SIG-M5 treated with dmso at 0.1 percent for 504 hours (cell line): ENCODE measurements around the gene CD14.
"Not testable (repeated sequence)": the region's sequence is repeated elsewhere in the genome, so short reads cannot be mapped to it uniquely, and the experiment has no call there.

Source experiments
- DNase-seq: peaks from one replicate; lab custom pipeline; 2025; ENCODE audit not compliant: unreplicated experiment; lab: John Stamatoyannopoulos, UW

Gene CD14

DNA sequence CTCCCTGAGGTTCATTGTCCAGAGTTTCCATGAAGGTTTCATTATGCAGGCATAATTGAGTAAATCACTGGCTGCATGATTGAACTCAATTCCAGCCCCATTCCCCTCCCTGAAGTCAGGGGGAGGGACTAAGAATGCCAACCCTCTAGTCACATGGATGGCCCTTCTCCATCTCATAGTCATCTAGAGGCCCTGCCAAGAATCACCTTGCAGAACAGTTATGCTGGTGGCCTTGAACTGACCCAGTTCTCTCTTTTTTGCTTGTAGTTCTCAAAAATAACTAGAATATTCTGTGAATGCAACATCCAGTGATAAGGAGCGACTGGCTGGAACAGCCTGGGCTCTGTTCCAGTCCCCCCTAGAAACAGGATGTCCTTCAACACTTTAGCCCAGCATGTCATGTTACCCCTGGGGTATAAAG lies 36.6 kb downstream of the CD14 start:
- DNase-seq, result no peak

DNA sequence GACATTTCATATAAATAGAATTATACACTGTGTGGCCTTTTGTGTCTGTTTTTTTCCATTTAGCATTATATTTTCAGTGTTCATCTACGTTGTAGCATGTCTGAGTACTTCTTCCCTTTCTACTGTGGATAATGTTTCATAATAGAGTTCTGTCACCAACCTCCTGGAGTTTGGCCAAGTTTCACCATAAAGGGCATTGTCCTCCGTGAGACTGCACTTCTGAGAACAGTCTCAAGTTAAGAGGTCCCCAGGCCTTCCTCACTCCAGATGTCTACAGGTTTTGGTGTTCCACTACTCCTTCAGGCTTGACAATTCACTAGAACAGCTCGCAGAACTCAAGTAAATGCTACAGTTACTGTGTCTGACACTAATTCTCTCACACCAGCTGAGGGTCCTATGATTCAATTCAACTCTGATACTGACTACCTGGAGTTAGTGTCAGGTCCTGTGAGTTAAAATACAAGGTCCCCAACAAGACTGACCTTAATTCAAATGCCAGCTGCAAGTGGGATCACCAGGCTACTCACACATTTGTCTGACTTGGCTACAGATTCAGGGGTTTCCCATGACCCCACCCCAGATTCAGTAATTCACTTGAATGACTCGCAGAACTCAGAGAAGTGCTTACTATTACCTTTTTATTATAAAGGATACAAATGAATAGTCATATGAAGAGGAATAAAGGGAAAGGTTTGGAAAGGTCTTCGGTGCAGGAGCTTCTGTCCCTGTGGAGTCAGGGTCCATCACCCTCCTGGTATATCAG lies 37.3 kb downstream of the CD14 start:
- peak; percentile 95 for DNase-seq

DNA sequence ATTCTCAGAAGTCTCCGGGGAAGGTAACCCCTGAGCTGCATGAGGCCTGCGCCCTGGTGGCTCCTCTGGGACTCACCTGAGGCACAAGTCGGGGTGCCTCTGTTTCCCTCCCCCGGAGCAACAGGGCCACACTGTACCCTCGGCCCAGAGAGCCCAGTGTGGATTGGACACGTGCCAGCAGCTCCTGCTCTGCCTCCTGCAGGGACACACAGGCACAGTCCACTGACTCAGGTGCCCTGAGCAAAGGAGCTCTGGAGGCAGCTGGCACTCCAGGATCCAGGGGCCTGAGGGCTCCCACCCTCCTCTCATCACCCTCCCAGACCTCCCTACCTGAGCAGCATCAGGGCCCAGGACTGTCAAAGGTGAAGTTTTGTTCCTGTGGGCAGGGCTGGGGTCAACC lies 38.8 kb downstream of the CD14 start:
- DNase-seq, result no peak

DNA sequence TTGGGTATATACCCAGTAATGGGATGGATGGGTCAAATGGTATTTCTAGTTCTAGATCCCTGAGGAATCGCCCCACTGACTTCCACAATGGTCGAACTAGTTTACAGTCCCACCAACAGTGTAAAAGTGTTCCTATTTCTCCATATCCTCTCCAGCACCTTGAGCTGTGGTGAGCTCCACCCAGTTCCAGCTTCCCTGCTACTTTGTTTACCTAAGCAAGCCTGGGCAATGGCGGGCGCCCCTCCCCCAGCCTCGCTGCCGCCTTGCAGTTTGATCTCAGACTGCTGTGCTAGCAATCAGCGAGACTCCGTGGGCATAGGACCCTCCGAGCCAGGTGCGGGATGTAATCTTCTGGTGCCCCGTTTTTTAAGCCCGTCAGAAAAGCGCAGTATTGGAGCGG lies 39.9 kb downstream of the CD14 start:
- not testable (repeated sequence) for DNase-seq

DNA sequence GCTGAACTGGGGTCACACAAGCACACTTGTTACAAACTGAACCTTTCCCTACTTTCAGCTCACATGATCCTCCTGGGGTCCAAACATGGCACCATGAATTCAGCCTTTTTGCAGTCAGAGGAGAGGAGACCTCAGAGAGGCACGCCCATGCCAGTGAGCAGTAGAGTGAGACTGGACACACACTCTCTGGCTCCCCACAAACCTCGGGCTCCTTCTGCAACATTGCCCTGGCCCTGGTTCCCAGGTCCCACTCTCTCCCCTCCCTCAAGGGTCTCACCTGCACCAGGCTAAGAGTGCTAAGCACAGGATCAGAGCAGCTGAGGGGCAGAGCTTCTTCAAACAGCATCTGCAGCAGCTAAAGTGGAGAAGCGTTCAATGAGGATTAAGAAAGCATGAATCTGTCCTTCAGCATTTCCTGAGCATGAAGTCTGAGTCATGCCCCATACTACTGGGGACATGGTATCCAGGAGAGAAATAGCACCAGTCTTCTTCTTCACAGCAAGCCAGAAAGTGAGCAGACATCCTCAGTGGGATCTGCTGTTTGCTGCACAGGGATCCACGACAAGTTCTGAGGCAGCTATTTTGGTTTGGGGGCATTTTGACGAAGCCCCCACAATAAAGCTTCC lies 41.1 kb downstream of the CD14 start:
- peak; percentile 52 for DNase-seq

DNA sequence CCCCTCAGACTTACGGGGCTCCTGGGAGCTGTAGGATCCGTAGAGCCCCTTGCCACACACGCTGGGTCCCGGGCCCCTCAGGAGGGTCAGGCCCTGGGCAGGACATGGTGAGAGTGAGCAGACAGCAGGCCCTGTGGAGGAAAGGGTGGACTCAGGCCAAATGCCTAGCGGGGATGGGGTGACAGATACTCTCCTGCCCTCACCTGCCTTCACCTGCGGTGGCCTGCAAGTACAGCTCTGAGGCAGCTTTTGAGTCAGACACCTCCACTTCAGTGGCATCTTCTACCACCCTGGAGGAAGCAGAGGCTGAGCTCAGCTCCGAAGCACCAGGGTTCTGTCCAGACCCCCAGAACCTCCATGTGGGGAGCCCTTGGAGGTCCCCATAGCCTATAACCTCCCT lies 42.1 kb downstream of the CD14 start:
- no peak for DNase-seq

DNA sequence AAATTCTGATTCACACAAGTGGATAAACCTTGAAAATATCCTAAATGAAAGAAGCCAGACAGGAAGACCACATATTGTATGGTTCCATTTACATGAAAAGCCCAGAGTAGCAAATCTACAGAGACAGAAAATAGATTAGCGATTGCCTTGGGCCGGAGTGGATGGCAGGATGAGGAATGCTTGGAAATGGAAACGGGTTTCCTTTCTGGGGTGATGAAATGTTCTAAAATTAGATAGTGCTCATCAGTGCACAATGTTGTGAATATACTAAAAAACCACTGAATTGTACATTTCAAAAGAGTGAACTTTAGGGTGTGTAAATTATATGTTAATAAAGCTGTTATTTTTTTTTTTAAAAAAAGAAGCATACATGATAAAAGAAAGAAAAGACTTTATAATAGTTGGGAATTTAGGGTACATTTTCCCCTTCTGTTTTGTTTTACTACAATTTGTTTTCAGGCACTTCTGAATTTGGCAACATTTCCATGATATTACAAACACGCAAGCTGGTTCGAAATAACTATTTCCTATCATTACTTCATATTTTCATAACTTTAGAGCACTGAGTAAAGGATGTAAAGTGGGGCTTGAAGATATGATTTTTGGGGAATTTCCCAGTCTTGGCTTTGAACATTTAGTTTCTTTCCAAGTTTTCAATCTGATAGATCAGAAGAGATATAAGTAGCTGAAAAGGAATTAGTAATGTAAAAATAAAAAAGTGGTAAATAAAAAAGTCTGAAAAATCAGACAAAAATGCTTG lies 44.5 kb downstream of the CD14 start:
- no peak for DNase-seq

DNA sequence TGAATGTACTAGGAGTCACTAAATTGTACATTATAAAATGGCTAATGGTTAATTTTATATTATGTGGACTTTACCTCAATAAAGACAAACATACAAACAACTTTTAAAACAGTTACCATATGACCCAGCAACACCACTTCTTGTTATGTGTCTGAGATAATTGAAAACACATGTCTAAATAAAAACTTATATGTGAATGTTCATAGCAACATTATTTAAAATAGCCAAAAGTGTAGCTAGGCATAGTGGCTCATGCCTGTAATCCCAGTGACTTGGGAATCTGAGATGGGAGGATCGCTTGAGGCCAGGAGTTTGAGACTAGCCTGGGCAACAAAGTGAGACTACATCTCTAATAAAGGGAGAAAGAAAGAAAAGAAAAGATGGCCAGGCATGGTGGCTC lies 45.5 kb downstream of the CD14 start:
- DNase-seq, result no peak
